ENCODE data around the gene PSMD11. TPM values are rescaled to one million over a fixed set of nuclear protein-coding genes. Genes with fewer than 3 reads are reported as not detected.

The PSMD11 gene
- polyA plus RNA-seq, 1 of the 3 experiments (the other 2 are of a cell fraction), result 63.1 TPM

GRCh38 chr17:32490101-32490482 lies 45.8 kb downstream of the PSMD11 start:
- H2AFZ ChIP-seq (ENCODE audit: low read depth), result no peak overlapping the region
- H3K79me2 ChIP-seq (ENCODE audit: insufficient read depth), result no peaks in the 10 kb centered on the region
- peaks cover 10% of the 10 kb centered on the region; the same call in 1 of the 2 replicates for H4K20me1 ChIP-seq (ENCODE audit: insufficient read depth)
- no peaks in the 10 kb centered on the region for H3K27me3 ChIP-seq (ENCODE audit: insufficient read depth)
- no peak overlapping the region for H3K9ac ChIP-seq
- ChIA-PET CTCF (interaction anchor here (0.9 to 11.0 kb wide), 4 partner anchors 28 to 122 kb away, joined by 3 to 102 read pairs (median 4); no protein-coding TSS in a partner anchor), POLR2A (interaction anchor here (1.1 kb wide), 1 partner anchor 9 kb away, joined by 3 read pairs; no protein-coding TSS in a partner anchor)
- peak overlapping the region in 1 of 2 experiments; percentile 1; a peak in 1 of 4 replicates for H3K4me3 ChIP-seq (ENCODE audit: low read depth in 2 of 2, low read length in 1 of 2)
- TF ChIP-seq RAD21 (IDR thresholded peaks at IDR 0.05; ENCODE audit: low read length), result peak; percentile 14
- TF ChIP-seq MXI1 (IDR thresholded peaks at IDR 0.05; ENCODE audit: low read depth, low read length), result peak; percentile 87
- TF ChIP-seq CTCF (IDR thresholded peaks at IDR 0.05), result no peak
- TF ChIP-seq FOXJ3 (CRISPR knock-in tag; IDR thresholded peaks at IDR 0.05), result no peak
- TF ChIP-seq REST (IDR thresholded peaks at IDR 0.05; ENCODE audit: low read depth, low read length), result no peak
- H3K36me3 ChIP-seq (replicated peaks in 1 of 2; ENCODE audit: control insufficient read depth in 1 of 2, insufficient read depth in 2 of 2, low read length in 1 of 2), result peaks cover 0 to 32% of the 10 kb centered on the region in 2 experiments
- no peak overlapping the region for H3K4me2 ChIP-seq
- peaks cover 0 to 54% of the 10 kb centered on the region in 2 experiments; a peak in 2 of 4 replicates for H3K4me1 ChIP-seq (ENCODE audit: control insufficient read depth in 1 of 2, insufficient read depth in 2 of 2, low read depth in 1 of 2, low read length in 1 of 2)
- WGBS (ENCODE audit: low lambda C conversion rate), result 78% methylated on average over 14 of the region's 16 CpGs
- peak; percentile 85 for DNase-seq
- H3K27ac ChIP-seq (ENCODE audit: low read depth in 2 of 2, low read length in 1 of 2), result no peak overlapping the region
- H3K9me2 ChIP-seq, result no peaks in the 10 kb centered on the region
- H3F3A ChIP-seq (replicated peaks; ENCODE audit: insufficient read depth), result peaks cover 11% of the 10 kb centered on the region
- H3K9me3 ChIP-seq, result no peaks in the 10 kb centered on the region

- DNase-seq, result peak; percentile 47
- Histone ChIP-seq H3K4me2 (no peak overlapping the region), H3K36me3 (replicated peaks in 1 of 2; ENCODE audit: control insufficient read depth in 1 of 2, insufficient read depth in 2 of 2, low read length in 1 of 2) (peaks cover 0 to 32% of the 10 kb centered on the region in 2 experiments), H3K27me3 (ENCODE audit: insufficient read depth) (no peaks in the 10 kb centered on the region), H2AFZ (ENCODE audit: low read depth) (no peak overlapping the region), H3K9ac (no peak overlapping the region), H3K4me3 (ENCODE audit: low read depth in 2 of 2, low read length in 1 of 2) (no peak overlapping the region), H3K9me2 (no peaks in the 10 kb centered on the region), H3K9me3 (no peaks in the 10 kb centered on the region), H4K20me1 (ENCODE audit: insufficient read depth) (peaks cover 10% of the 10 kb centered on the region; the same call in 1 of the 2 replicates), H3F3A (replicated peaks; ENCODE audit: insufficient read depth) (no peaks in the 10 kb centered on the region), H3K79me2 (ENCODE audit: insufficient read depth) (no peaks in the 10 kb centered on the region), H3K27ac (ENCODE audit: low read depth in 2 of 2, low read length in 1 of 2) (no peak overlapping the region), H3K4me1 (ENCODE audit: control insufficient read depth in 1 of 2, insufficient read depth in 2 of 2, low read depth in 1 of 2, low read length in 1 of 2) (peaks cover 0 to 59% of the 10 kb centered on the region in 2 experiments; a peak in 2 of 4 replicates)
- ChIA-PET POLR2A (no interaction called here), CTCF (interaction anchor here (0.8 to 11.0 kb wide), 7 partner anchors 19 to 385 kb away, joined by 3 to 102 read pairs (median 4); partner anchors contain the start of gene MYO1D)
- WGBS (ENCODE audit: low lambda C conversion rate), result 93% methylated on average over 12 of the region's 21 CpGs
- TF ChIP-seq MEF2A (IDR thresholded peaks at IDR 0.05; ENCODE audit: borderline replicate concordance, low read depth) (no peak), SMC3 (IDR thresholded peaks at IDR 0.05; ENCODE audit: low read depth, low read length) (no peak), FOSL2 (IDR thresholded peaks at IDR 0.05; ENCODE audit: borderline replicate concordance, low read depth) (no peak), ZBTB33 (IDR thresholded peaks at IDR 0.05; ENCODE audit: borderline replicate concordance, low read depth) (no peak), CTCF (IDR thresholded peaks at IDR 0.05) (no peak), USF2 (IDR thresholded peaks at IDR 0.05; ENCODE audit: borderline replicate concordance, low read depth, low read length) (no peak), TEAD4 (IDR thresholded peaks at IDR 0.05; ENCODE audit: borderline replicate concordance, insufficient read depth) (no peak)
Measured at GRCh38 chr17:32491371-32492263, 47.3 kb downstream of the PSMD11 start.

All from SK-N-SH (cell line).